ENCODE data around the gene IKZF4.
"Not testable (repeated sequence)": the region's sequence is repeated elsewhere in the genome, so short reads cannot be mapped to it uniquely, and the experiment has no call there.

IKZF4 gene

GRCh38 chr12:56061982-56062381 lies 41.1 kb downstream of the IKZF4 start:
- no peak for TF ChIP-seq CTCF (IDR thresholded peaks at IDR 0.05; ENCODE audit: low read depth, low read length)
- DNase-seq, result no peak
- Histone ChIP-seq H3K4me3 (ENCODE audit: low read depth, low read length) (no peak overlapping the region), H3K27me3 (no peaks in the 10 kb centered on the region), H3K9me3 (no peaks in the 10 kb centered on the region), H3K36me3 (no peaks in the 10 kb centered on the region), H3K4me1 (no peaks in the 10 kb centered on the region)

- no peak for DNase-seq
These were observed 42.2 kb downstream of the IKZF4 start for GRCh38 chr12:56062996-56063395.

GRCh38 chr12:56071648-56072047 lies 50.8 kb downstream of the IKZF4 start:
- Histone ChIP-seq H3K4me1 (no peaks in the 10 kb centered on the region), H3K27me3 (no peaks in the 10 kb centered on the region), H3K36me3 (no peaks in the 10 kb centered on the region), H3K9me3 (no peaks in the 10 kb centered on the region), H3K4me3 (ENCODE audit: low read depth, low read length) (no peak overlapping the region)
- DNase-seq, result no peak
- no peak for TF ChIP-seq CTCF (IDR thresholded peaks at IDR 0.05; ENCODE audit: low read depth, low read length)

More at GRCh38 chr12:56062996-56063395, 42.2 kb downstream of the IKZF4 start:
- Histone ChIP-seq H3K36me3 (no peaks in the 10 kb centered on the region), H3K27me3 (no peaks in the 10 kb centered on the region), H3K4me1 (no peaks in the 10 kb centered on the region), H3K9me3 (no peaks in the 10 kb centered on the region), H3K4me3 (ENCODE audit: low read depth, low read length) (no peak overlapping the region)
- no peak for TF ChIP-seq CTCF (IDR thresholded peaks at IDR 0.05; ENCODE audit: low read depth, low read length)

- H3K27me3 ChIP-seq, result no peaks in the 10 kb centered on the region
- no peak for DNase-seq
- no peak overlapping the region for H3K4me3 ChIP-seq (ENCODE audit: low read depth, low read length)
- H3K36me3 ChIP-seq, result no peaks in the 10 kb centered on the region
- H3K9me3 ChIP-seq, result no peaks in the 10 kb centered on the region
- H3K4me1 ChIP-seq, result no peaks in the 10 kb centered on the region
- TF ChIP-seq CTCF (IDR thresholded peaks at IDR 0.05; ENCODE audit: low read depth, low read length), result no peak
These were observed 53.6 kb downstream of the IKZF4 start for GRCh38 chr12:56074396-56074795.

GRCh38 chr12:56077966-56078365 lies 57.1 kb downstream of the IKZF4 start:
- DNase-seq; H3K4me3 ChIP-seq (ENCODE audit: low read depth, low read length); H3K9me3 ChIP-seq; H3K4me1 ChIP-seq; H3K27me3 ChIP-seq; H3K36me3 ChIP-seq: not testable (repeated sequence)

- DNase-seq, result no peak
- H3K27me3 ChIP-seq, result peaks cover 5% of the 10 kb centered on the region; the same call in 1 of the 2 replicates
- no peaks in the 10 kb centered on the region for H3K36me3 ChIP-seq
- no peak for TF ChIP-seq CTCF (IDR thresholded peaks at IDR 0.05; ENCODE audit: low read depth, low read length)
- no peak overlapping the region for H3K4me3 ChIP-seq (ENCODE audit: low read depth, low read length)
- H3K4me1 ChIP-seq, result no peaks in the 10 kb centered on the region
- H3K9me3 ChIP-seq, result no peaks in the 10 kb centered on the region
These were observed 57.6 kb downstream of the IKZF4 start for GRCh38 chr12:56078427-56078826.
